ENCODE data around the gene PACSIN2.
"Not testable (repeated sequence)": the region's sequence is repeated elsewhere in the genome, so short reads cannot be mapped to it uniquely, and the experiment has no call there.

Gene PACSIN2

GRCh38 chr22:42964994-42965699 lies 49.8 kb downstream of the PACSIN2 start:
- peak in 2 of 3 experiments; percentile 40 to 41 for DNase-seq (ENCODE audit: low read depth in 3 of 3)

- no peak for DNase-seq (ENCODE audit: low read depth in 3 of 3)
Observed at GRCh38 chr22:42963231-42963595, 51.7 kb downstream of the PACSIN2 start.

- DNase-seq (ENCODE audit: low read depth in 3 of 3): no peak
Observed at GRCh38 chr22:42962295-42963230, 52.4 kb downstream of the PACSIN2 start.

GRCh38 chr22:42961810-42962209 lies 53.1 kb downstream of the PACSIN2 start:
- no peak for DNase-seq (ENCODE audit: low read depth in 3 of 3)

DNA sequence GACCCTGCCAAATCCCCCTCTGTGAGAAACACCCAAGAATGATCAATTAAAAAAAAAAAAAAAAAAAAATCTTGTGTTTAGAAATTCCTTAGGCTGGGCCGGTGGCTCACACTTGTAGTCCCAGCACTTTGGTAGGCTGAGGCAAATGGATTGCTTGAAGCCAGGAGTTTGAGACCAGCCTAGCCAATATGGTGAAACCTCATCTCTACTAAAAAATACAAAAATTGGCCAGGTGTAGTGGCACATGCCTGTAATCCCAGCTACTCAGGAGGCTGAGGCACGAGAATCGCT lies 53.6 kb downstream of the PACSIN2 start:
- not testable (repeated sequence) for DNase-seq (ENCODE audit: low read depth in 3 of 3)

DNA sequence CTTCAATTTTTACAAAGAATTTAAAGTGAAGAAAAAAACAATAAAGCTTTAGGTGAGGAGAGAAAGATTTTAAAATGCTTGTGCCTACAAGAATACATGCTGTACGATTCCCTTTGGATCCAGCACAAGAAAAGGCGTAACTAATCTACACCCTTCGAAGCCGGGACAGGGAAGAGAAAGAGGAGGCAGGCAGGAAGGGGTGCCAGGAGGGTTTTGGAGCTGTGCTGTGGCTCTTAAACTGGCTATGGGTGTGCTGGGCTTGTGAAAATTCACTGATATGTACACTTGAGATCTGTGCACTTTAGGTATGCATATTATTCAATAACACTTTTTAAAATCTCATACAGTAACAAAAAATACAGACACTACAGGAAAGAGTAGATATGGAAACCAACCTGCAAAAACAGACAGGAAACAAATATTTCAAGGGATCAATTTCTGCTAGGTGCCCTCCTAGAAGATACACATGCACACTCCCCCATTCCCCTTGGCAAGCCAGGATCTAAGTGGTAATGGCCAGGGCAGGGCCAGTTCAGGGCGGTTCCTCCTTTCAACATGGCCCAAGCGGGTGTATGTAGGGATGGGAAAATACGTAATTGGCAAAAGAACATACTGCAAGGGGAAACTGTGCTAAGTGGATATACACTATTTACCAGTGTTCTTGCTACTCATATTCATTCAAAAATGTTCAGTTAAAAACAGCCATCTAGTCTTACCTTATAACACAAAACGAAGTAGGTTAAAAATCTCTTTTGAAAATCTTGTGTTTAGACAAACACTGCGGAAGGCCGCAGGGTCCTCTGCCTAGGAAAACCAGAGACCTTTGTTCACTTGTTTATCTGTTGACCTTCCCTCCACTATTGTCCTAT lies 54.2 kb downstream of the PACSIN2 start:
- no peak for DNase-seq (ENCODE audit: low read depth in 3 of 3)

DNA sequence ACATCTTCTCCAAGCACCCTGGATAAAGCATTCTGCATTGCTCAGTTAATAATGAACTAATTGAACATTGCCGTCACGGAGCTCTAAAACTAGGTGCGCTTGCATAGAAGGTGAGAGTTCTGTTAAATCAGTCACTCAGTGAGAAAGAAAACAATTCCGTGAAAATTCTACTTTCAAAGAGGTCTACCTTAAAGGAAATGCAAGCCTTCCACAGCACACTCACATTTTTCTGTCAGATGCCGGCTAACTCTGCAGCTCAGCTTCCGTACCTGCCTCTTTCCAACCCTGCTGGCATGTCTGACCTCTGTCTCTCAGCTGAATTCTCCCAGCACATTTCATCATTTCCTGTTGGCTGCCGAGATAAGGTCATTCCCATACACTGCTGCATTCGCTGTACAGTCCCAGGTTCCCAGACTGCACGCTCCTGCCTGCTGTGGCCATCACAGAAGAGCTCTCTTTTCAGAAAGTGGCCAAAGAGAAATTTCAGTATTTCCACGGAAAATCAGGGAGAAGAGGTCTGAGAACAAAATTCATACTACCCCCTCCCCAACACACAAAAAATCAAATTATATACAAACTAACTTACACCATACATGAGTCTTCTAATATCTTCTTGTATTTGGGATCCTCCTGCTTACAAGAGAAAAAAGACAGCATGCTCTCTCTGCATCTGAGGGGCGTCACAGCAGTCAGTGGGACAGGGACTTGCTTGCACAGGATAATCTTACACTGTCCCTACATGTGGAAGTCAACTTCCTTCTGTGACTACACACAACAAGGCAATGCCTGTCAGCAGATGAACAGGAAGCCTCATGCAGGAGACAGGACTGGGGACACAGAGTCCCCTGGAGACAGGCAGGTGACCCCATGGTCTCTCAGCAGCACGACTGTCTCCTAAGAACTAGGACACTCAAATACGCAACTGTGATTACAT lies 55.1 kb downstream of the PACSIN2 start:
- DNase-seq (ENCODE audit: low read depth in 3 of 3): no peak

DNA sequence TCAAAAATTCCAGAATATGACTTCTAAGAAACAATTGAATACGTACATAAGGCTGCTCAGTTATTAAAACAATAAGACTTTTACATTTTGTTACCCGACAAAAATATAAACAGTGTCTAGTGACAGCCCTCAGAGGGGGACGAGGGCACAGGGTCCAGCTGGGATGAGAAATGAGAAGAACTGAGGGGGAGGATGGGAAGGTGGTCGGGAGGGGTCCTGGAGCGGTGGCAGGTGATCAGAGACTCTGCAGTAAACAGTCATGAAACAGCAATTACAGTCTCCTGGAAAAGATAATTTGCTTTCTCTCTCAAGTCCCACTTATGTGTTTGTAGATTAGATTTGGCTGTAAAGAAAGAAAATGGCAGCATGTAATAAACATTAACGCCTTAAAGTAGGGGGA lies 56.0 kb downstream of the PACSIN2 start:
- DNase-seq (ENCODE audit: low read depth in 3 of 3): no peak

GRCh38 chr22:42957958-42958357 lies 57.0 kb downstream of the PACSIN2 start:
- DNase-seq (ENCODE audit: low read depth in 3 of 3): no peak

DNA sequence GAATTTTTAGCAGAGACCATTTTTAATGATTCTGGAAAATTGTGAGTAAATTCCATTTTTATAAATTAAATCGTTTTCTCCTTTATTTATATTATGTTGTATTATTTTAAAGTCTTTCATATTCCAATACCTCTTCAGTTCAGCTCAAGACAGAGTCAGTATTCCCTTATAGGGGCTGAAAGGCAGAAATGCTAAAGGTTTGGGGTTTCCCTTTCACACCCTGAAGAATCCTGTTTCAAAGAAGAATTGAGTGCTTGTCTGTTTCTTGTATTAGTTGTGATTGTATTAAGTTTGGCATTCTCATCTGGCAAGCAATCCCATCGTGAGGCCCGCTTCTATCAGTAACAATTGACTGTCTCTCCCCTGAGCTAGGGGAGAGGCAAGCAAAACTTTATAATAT lies 57.4 kb downstream of the PACSIN2 start:
- DNase-seq (ENCODE audit: low read depth in 3 of 3): no peak

- DNase-seq (ENCODE audit: low read depth in 3 of 3): no peak
Observed at GRCh38 chr22:42955848-42956247, 59.1 kb downstream of the PACSIN2 start.

- DNase-seq (ENCODE audit: low read depth in 3 of 3): no peak
Observed at GRCh38 chr22:42955087-42955635, 59.8 kb downstream of the PACSIN2 start.

DNA sequence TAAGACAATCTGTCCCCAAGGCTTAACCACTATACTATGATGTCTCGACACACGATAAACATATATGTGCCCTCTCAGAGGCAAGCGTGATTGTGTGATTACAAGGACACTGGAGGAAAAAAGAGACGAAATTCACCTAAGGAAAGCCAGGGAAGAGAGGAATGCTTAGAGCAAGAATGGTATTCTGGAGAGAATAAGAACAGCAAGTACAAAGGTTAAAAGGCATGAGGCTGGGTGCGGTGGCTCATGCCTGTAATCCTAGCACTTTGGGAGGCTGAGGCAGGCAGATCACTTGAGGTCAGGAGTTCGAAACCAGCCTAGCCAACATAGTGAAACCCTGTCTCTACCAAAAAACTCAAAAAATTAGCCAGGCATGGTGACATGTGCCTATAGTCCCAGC lies 61.2 kb downstream of the PACSIN2 start:
- DNase-seq (ENCODE audit: low read depth in 3 of 3): not testable (repeated sequence)

DNA sequence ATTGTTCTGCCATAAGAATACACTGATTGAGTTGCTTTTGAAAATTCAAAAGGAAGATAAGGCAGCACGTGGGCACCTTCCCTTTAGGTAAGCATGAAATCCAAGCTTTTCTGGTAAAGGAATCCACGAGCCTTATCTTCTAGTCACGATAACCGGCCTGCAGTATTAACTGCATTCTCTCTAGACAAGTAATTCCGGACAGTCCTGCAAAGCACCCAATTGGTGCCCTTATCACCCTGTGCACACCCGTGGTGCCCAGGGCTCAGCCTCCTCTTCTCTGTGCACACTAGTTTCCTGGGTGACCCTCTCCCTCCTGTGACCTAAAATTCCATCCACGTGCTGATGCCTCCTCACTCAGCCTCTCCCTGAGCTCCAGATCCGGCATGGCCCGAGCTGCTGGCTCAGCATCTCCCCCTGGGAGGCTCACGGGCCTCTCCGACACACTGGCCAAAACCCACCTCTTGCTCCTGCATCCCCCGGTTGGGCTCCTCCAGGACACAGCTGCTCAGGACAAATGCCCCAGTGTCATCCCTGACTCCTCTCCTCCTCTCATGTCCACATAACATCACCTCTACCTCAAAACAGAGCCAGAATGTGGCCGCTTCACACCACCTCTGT lies 63.7 kb downstream of the PACSIN2 start:
- DNase-seq (ENCODE audit: low read depth in 3 of 3): no peak

DNA sequence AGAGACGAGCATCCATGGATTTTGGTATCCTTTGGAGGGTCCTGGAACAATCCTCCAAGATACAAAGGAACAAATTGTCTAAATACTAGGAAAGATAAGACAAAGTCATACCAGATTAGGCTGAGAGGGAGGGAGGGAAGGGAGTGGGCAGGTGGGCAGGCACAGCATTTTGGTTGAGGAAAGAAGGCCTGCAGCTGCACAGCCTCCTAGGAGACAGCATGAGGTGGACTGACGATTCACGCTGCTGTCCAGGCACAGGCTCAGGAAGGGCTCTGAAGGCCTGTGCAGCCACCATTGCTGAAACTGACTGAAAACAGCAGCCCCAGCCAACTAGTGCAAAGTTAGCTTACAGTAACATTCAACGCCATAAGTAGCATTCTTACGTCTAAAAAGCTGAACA lies 64.7 kb downstream of the PACSIN2 start:
- no peak for DNase-seq (ENCODE audit: low read depth in 3 of 3)

- no peak for DNase-seq (ENCODE audit: low read depth in 3 of 3)
Observed at GRCh38 chr22:42949159-42949558, 65.8 kb downstream of the PACSIN2 start.

- no peak for DNase-seq (ENCODE audit: low read depth in 3 of 3)
Observed at GRCh38 chr22:42948294-42948693, 66.7 kb downstream of the PACSIN2 start.

GRCh38 chr22:42947211-42947990 lies 67.5 kb downstream of the PACSIN2 start:
- DNase-seq (ENCODE audit: low read depth in 3 of 3): no peak

- DNase-seq (ENCODE audit: low read depth in 3 of 3): no peak
Observed at GRCh38 chr22:42946546-42947198, 68.3 kb downstream of the PACSIN2 start.
